KMS-11 (cell line): ENCODE measurements around the gene TNNT3.

Experiments
- H2AFZ ChIP-seq: fragments of 200-600 bp; sonication (generic); 2 replicates; pipeline ENCODE4 v1.6.1; 2016; ENCODE audit warnings: antibody characterized with exemption, mixed run types, low read depth
- H3K27ac ChIP-seq: fragments of 200-600 bp; sonication (generic); 2 replicates; pipeline ENCODE4 v1.6.1; 2016; ENCODE audit warnings: mild to moderate bottlenecking, mixed run types
- H3K27me3 ChIP-seq: fragments of 200-600 bp; sonication (generic); 2 replicates; pipeline ENCODE4 v1.6.1; 2017; ENCODE audit warnings: mild to moderate bottlenecking, low read depth, mixed run types, moderate library complexity; ENCODE audit not compliant: insufficient read depth
- H3K36me3 ChIP-seq: fragments of 200-600 bp; sonication (generic); 2 replicates; pipeline ENCODE4 v1.6.1; 2017; ENCODE audit warnings: mild to moderate bottlenecking, mixed run types; ENCODE audit not compliant: insufficient read depth
- H3K4me1 ChIP-seq: fragments of 200-600 bp; sonication (generic); 2 replicates; pipeline ENCODE4 v1.6.1; 2016; ENCODE audit warnings: mild to moderate bottlenecking, low read depth, mixed run types; ENCODE audit not compliant: poor library complexity, severe bottlenecking
- H3K4me2 ChIP-seq: fragments of 200-600 bp; sonication (generic); 2 replicates; pipeline ENCODE4 v1.7.0; 2016; ENCODE audit warnings: mild to moderate bottlenecking, mixed run types
- H3K4me3 ChIP-seq: fragments of 200-600 bp; sonication (generic); IDR thresholded peaks from 2 replicates; pipeline ENCODE4 v1.6.1; 2017; ENCODE audit warnings: low read depth, low read length, mixed read lengths; ENCODE audit not compliant: insufficient read depth
- H3K79me2 ChIP-seq: fragments of 200-600 bp; sonication (generic); 2 replicates; pipeline ENCODE4 v1.6.1; 2016; ENCODE audit warnings: low read depth, mixed run types; ENCODE audit not compliant: insufficient read depth
- H3K9ac ChIP-seq: fragments of 200-600 bp; sonication (generic); 2 replicates; pipeline ENCODE4 v1.6.1; 2016; ENCODE audit warnings: mild to moderate bottlenecking, mixed run types
- H4K20me1 ChIP-seq: fragments of 200-600 bp; sonication (generic); 2 replicates; pipeline ENCODE4 v1.6.1; 2016; ENCODE audit warnings: mild to moderate bottlenecking, mixed run types; ENCODE audit not compliant: insufficient read depth
- CTCF ChIP-seq: fragments of 200-600 bp; sonication (generic); conservative IDR thresholded peaks from 2 replicates; pipeline ENCODE4 v1.6.1; 2017; ENCODE audit warnings: low read depth, mild to moderate bottlenecking, antibody characterized with exemption, low read length, moderate library complexity, mixed read lengths

The TNNT3 gene

GRCh38 chr11:1899090-1899489 lies 20.4 kb upstream of the TNNT3 start:
- peaks cover 97% of the 10 kb centered on the region for H3K27me3 ChIP-seq
- H3K9ac ChIP-seq, result no peak overlapping the region
- no peak overlapping the region for H3K4me3 ChIP-seq
- H3K4me2 ChIP-seq, result no peak overlapping the region
- no peaks in the 10 kb centered on the region for H3K4me1 ChIP-seq
- no peak overlapping the region for H2AFZ ChIP-seq
- no peaks in the 10 kb centered on the region for H3K79me2 ChIP-seq
- no peak overlapping the region for H3K27ac ChIP-seq
- H4K20me1 ChIP-seq, result no peaks in the 10 kb centered on the region
- no peak for TF ChIP-seq CTCF
- H3K36me3 ChIP-seq, result no peaks in the 10 kb centered on the region

GRCh38 chr11:1899686-1900085 lies 19.8 kb upstream of the TNNT3 start:
- H3K27ac ChIP-seq, result no peak overlapping the region
- peaks cover 100% of the 10 kb centered on the region for H3K27me3 ChIP-seq
- no peak overlapping the region for H3K4me3 ChIP-seq
- H3K4me2 ChIP-seq, result no peak overlapping the region
- H3K9ac ChIP-seq, result no peak overlapping the region
- H3K79me2 ChIP-seq, result no peaks in the 10 kb centered on the region
- H2AFZ ChIP-seq, result no peak overlapping the region
- no peak for TF ChIP-seq CTCF
- no peaks in the 10 kb centered on the region for H3K4me1 ChIP-seq
- no peaks in the 10 kb centered on the region for H4K20me1 ChIP-seq
- H3K36me3 ChIP-seq, result no peaks in the 10 kb centered on the region

- H3K27ac ChIP-seq, result no peak overlapping the region
- no peaks in the 10 kb centered on the region for H3K79me2 ChIP-seq
- no peak overlapping the region for H3K4me3 ChIP-seq
- no peak overlapping the region for H3K4me2 ChIP-seq
- H3K27me3 ChIP-seq, result peaks cover 99% of the 10 kb centered on the region
- no peak overlapping the region for H3K9ac ChIP-seq
- no peak overlapping the region for H2AFZ ChIP-seq
- H4K20me1 ChIP-seq, result no peaks in the 10 kb centered on the region
- no peak for TF ChIP-seq CTCF
- no peaks in the 10 kb centered on the region for H3K36me3 ChIP-seq
- no peaks in the 10 kb centered on the region for H3K4me1 ChIP-seq
These were observed 13.3 kb upstream of the TNNT3 start for GRCh38 chr11:1906181-1906580.

GRCh38 chr11:1906611-1907423 lies 12.7 kb upstream of the TNNT3 start:
- H3K27ac ChIP-seq, result no peak overlapping the region

More at GRCh38 chr11:1906611-1907423, 12.7 kb upstream of the TNNT3 start:
- Histone ChIP-seq H3K4me2 (no peak overlapping the region), H2AFZ (no peak overlapping the region), H3K27me3 (peaks cover 99% of the 10 kb centered on the region), H3K4me1 (no peaks in the 10 kb centered on the region), H4K20me1 (no peaks in the 10 kb centered on the region), H3K79me2 (no peaks in the 10 kb centered on the region), H3K9ac (no peak overlapping the region), H3K4me3 (no peak overlapping the region), H3K36me3 (no peaks in the 10 kb centered on the region)
- TF ChIP-seq CTCF, result no peak
